Activated naive CD4-positive, alpha-beta T cell (primary cell): ENCODE results near the gene RPL3.

Source experiments
- DNase-seq, 4 experiments: peaks; one replicate each; lab custom pipeline; 2025; lab: John Stamatoyannopoulos, UW

RPL3 gene

DNA sequence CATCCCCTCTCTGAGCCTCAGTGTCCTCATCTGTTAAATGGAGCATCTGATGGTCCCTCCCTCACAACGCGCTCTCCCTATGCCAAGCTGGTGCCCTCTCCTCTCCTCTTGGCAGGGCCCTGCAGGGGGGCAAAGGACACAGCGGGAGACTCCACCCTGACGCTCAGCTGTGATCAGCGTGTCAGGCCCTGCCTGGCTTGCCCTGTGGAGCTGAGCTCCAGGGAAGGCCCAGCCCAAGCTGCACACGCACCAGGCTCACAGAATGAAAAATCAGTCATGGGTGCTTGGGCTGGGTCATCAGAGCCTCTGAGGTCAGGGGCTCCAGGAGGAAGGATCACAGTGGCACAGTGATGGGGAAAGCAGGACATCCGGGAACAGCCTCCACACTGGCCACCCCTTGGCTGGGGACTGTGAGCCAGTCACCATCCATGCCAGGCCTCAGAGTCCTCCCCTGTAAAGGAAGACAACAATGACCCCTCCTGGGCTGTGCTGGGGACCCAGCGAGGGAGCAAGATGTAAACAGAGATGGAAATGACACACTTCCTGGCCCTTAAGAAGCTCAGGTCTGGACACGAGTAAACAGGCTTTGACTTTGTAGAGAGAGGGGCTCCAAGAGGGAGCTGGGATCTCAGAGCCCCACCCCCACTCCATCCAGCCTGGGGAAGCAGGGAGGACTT lies 36.6 kb downstream of the RPL3 start:
- no peak for DNase-seq

DNA sequence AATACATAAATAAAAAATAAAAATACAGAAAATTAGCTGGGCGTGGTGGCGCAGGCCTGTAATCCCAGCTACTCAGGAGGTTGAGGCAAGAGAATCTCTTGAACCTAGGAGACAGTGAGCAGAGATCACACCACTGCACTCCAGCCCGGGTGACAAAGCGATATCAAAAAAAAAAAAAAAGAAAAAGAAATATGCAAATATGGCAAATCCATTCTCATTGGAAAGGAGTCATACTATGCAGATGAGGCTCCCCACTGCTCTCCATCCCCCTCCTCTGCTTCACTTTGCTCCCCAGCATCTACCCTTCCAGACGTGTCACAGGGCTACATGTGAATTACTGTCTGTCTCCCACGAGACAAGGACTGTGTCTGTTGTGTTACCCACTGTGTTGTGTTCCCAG lies 38.3 kb downstream of the RPL3 start:
- no peak for DNase-seq

DNA sequence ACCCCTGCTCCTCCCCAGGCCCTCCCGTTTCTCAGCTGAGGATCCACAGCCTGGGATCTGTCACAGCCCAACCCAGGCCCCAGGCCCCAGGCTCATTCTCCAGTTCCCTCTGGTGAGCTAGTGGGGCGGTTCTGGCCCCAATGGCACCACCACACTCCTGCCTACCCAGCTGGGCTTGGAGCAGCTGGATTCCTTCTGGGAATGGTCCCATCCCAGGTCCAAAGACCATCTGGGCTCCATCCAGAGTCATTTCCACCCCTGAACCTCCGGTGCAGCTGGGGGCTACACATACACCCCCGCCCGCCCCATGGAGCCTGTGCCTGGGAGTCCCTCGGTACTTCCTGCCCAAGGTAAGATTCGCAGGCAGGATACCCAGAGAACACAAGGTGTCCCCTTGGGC lies 39.2 kb downstream of the RPL3 start:
- DNase-seq = no peak

DNA sequence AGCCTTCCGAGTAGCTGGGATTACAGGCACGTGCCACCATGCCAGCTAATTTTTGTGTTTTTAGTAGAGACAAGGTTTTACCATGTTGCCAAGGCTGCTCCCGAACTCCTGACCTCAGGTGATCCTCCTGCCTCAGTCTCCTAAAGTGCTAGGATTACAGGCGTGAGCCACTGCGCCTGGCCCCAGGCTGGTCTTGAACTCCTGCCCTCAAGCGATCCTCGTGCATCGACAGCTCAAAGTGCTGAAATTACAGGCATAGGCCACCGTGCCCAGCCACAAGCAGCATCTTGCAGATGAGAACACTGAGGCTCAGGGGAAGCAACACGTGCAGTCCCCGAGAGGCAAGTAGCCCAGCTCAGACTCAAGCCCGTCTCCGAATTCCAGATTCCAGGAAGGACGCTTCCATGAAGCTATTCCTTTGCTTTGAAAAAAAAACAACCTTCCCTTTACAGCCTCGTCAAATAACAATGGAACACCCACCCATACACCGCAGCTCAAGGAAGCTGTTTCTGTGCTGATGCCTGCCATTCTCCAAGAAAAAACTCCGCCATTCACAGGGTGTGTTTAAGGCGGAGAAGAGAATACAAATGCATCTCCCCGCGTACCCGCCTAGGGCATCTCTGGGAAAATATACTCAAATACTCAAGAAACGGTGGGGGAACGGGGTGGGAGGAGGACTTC lies 40.1 kb downstream of the RPL3 start:
- no peak for DNase-seq

DNA sequence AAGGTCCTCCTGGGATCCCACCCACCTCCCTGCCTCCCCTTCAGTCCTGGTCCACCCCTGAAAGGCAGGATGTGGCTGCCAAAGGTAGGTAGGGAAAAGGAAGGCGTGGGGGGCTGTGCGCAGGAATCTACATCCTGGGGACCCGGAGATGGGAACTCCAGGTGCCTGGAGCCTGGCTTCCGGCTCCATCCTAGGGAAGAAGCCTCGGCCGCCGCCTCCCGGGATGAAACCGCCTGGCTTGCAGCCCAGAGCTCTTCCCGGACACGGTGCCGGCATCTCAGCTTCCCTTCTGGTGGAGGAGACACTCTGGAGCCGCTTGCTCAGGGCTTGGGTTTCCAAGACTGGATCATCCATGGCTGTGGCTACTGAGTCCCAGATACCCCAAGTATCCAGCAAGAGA lies 41.4 kb downstream of the RPL3 start:
- DNase-seq = no peak

DNA sequence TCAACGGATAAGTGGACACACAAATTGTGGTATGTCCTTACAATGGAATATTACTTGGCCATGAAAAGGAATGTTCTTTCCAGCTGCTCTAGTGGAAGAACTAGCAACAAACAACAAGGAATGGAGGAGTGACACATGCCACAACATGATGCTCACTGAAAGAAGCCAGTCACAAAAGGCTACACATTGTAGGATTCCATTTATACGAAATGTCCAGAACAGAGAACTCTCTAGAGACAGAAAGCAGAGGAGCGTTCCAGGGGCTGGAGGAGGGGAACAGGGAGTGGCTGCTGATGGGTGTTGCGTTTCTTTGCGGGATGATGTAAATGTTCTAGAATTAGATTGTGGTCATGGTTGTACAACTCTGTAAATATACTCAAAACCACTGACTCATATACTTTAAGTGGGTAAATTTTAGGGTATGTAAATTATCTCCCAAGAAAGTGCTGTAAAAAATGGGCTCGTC lies 42.2 kb downstream of the RPL3 start:
- DNase-seq = no peak

DNA sequence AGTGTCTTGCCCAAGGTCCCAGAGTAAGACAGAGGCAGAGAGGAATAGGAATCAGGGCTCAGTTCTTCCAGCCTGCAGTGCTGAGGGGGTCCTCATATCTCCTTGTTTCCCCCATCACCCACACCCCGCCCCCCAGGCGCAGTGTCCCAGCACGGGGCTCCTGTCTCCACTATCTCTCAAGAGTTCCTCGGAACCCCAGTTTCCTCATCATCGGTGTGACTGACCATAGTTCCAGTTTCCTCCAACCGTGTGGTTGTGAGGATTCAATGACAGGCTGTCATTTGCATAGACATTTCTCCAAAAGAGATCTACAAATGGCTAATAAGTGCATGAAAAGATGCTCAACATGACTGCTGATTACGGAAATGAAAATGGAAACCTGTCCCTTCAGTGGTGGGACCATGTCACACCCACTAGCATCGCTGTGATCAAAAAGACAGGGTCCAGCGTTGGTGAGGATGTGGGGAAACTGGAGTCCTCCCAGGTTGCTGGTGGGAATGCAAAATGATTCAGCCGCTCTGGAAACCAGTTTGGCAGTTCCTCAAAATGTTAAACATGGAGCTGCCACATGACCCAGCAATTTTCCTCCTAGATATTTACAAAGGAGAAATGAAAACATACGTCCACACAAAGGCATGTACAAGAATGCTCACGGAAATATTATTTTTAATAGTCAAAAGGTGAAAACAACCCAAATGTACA lies 42.8 kb downstream of the RPL3 start:
- DNase-seq = no peak

DNA sequence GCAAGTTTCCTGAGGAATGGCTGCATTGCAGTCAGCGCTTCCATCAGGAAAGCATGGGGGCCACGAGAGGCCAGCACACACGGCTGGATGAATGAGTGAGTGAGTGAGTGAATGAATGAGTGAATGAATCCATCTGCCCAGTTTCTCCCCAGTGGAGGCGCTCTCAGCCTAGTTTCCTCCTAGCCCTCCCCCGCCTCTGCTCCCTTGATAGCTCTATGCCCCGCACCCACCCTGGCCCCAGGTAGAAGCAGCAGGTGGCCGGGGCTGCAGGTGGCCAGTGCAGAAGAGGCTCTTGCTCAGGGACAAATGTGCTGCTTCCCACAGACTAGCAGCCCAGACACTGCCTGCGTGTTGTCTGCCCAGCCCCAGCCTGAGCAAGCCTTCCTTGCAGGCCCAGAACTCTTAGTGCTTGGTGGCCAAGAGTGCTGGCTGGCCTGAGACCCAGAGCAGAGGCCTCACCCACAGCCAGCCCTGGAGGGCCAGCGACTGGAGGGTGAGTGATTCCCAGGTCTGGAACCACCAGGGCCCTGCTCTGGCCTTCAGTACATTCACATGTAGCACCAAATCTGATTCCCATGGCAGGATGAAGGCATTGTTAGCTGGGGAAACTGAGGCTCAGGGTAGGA lies 43.5 kb downstream of the RPL3 start:
- no peak for DNase-seq

DNA sequence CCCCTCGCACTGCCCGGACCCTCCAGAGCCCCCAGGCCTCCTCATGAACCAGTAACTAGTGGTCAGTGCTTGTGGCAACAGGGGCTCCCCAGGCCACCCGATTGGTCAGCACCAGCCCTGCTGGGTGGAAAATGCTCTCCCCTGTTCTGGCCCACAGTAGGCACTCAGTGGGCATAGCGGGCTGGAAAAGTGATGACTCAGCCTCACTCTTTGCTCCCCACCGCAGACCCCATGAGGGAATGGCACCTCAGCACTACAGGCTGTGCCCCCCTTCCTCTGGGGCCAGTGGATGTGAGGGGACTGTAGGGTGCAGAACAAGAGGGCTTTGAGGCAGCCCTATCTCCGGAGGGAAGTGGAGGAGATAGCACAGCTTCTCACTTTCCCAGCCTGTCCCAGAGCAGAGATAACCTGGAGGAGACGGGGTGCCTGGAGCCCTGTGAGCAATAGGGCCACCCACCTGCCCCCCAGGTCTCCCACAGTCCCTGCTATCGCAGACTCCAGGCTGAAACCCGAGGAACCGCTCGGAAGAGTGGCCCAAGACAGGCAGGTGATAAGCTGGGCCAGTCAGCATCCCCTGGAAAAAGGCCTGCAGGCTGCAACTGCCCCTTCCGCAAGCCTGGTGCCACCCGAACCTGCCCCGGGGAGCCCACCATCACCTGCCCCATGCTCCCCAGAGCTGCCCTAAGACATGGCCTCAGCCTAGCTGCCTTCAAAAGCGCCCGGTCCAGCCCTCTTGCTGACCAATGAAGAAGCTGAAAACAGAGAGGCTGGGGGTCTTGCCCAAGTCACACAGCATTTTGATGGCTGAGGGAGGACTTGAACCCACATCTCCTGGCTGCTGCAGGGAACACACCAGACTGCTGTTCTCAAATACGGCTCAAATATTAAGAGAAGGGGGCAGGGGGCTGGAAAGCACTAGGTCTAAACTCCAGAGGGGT lies 45.2 kb downstream of the RPL3 start:
- DNase-seq = no peak

DNA sequence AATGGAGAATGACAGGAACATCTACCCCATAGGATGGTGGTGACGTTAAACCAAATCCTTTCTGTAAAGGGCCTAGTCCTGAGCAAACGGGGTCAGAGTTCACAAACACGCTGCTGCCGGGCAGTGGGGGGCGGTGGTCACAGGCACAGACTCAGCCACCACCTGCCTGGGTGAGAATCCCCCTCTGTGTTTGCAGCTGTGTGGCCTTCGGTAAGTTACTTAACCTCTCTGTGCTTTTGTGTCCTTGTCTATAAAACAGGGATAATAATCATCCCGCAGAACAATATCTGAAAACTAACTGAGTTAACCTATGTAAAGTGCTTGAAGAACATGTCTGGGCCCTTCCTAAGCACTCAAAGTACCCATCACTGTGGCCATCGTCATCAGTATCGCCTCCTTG lies 48.6 kb downstream of the RPL3 start:
- no peak for DNase-seq

DNA sequence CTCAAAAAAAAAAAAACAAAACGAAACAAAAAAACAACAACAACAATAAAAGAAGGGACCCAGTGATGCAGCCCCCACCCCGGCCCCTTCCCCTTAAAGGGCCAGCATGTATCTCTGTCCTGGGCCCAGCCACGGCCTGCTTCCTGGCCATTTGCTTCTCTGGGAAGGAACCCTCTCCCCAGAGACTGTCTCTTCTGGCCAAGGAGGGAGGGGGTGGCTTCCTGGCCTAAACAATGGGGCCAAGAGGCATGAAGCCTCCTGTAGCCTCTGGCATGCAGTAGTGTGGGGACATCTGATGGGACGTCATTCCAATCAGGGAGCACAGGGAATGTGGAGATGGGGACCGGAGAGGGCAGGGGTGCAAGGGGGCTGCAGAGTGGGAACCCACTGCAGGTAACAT lies 49.1 kb downstream of the RPL3 start:
- no peak for DNase-seq

DNA sequence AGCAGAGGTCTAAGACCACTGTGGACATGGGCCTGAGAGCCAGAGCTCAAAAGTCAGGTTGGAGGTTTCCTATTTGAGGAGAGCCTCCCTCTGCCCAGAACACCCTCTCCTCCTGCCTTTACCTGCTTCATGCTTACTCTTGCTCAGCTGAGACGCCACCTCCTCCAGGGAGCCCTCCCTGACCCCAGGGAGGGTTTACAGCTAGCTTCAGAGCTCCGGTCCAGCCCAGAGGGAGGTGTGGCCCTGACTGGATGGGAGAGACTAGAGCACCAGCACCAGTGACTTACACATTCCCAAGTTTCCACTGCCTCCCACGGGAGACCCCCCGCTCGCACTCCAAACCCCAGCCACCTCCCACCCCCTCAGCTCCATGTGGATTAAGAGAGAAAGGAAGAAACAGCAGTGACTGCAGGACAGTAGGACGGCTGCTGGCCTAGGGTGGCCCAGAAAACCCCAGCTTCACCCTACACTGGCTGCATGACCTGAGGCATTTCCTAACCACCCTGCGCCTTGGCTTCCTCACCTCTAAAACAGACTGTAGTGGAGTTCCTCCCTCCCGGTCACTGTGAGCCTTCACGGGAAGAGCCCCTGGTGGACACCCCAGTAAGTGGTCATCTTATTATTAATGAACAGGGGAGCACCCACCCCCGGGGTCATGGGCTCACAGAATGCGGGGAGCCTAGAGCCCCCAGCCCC lies 50.2 kb downstream of the RPL3 start:
- no peak for DNase-seq

DNA sequence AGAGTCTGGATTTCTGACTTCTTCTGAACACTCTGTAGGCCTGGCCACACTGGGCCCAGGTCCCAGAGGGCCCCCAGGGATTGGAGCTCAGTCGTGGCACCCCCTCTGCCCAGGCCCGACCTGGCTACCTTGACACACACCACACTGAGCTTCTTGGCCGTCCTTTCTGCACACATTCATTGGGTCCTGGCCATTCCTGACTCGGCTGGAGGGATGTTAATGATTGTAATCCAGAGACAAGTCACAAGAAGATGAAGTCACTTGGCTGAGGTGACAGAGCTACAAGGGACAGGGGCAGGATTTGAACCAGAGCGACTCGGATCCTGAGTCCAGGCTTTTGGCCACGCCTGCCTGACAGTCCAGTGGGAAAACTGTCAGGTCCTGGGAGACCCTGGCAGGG lies 50.8 kb downstream of the RPL3 start:
- no peak for DNase-seq

DNA sequence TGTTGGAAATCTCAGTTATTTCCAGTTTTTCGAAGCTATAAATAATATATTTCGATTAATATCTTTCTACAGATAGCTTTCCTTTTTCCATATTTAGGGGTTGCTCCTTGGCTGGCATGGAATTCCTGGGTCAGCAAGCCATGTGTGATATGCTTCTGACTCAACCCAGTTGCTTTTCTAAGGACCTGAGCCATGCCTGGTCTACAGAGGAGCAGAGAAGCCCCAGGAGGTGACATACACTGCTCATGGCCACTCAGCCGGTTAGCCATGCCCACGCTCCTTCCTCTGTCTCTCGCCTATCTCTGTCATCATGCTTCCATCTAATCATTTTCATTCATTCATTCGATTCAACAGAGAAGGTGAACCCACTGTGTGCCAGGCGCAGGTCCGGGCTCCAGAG lies 51.4 kb downstream of the RPL3 start:
- DNase-seq = no peak

DNA sequence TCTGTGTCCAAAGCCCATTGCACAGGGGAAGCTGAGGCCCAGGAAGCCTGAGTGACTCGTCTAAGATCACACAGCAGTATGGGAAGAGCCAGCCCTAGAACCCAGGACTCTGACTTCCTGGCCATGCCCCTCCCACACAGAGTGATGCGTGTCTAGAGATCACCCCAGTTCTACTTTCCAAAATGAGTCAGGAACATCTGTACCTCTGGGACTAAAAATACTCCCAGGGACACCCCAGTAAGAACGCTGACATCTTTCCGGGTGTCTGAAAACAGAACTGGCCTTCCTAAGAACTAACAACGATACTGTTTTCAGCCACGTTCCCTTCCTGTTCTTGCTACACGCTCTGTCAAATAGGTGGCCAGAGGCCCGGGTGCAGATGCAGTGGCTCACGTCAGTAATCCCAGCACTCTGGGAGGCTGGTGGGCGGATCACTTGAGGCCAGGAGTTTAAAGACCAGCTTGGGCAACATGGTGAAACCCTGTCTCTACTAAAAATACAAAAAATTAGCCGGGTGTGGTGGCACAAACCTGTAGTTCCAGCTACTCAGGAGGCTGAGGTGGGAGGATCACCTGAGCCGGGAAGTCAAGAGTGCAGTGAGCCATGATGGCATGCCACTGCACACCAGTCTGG lies 52.9 kb downstream of the RPL3 start:
- no peak for DNase-seq

DNA sequence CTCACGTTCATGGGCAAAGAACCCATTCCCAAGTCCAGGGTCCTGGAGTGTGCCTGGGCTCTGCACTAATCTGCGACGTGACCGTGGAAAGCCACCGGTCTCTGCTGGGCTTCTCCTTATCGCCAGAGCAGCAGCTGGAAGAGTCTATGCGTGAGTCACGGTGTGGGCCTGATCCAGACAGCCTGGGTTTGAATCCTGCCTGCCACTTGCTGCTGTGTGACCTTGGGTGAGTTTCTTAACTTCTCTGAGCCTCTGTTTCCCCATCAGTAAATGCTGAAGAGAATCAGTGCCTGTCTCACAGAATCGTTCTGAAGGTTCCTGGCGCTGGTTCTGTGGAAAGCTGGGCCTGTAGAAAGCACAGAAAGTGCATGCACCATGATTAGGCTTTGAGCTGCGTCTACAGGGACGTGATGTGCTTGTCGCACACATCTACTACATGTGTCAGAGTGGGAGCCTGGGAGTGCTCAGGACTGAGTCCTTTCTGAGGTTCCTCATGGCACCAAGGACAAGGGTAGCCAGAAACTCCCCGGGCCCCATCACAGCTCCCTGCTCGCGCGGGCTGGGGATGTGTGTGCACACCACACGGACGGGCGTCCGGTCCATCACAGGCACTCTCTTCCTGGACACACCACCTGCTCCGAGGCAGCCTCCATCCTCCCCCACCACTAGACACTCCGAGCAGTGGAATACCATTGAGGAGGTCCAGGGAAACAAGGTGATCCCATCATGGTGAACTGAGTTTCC lies 54.1 kb downstream of the RPL3 start:
- DNase-seq = no peak

DNA sequence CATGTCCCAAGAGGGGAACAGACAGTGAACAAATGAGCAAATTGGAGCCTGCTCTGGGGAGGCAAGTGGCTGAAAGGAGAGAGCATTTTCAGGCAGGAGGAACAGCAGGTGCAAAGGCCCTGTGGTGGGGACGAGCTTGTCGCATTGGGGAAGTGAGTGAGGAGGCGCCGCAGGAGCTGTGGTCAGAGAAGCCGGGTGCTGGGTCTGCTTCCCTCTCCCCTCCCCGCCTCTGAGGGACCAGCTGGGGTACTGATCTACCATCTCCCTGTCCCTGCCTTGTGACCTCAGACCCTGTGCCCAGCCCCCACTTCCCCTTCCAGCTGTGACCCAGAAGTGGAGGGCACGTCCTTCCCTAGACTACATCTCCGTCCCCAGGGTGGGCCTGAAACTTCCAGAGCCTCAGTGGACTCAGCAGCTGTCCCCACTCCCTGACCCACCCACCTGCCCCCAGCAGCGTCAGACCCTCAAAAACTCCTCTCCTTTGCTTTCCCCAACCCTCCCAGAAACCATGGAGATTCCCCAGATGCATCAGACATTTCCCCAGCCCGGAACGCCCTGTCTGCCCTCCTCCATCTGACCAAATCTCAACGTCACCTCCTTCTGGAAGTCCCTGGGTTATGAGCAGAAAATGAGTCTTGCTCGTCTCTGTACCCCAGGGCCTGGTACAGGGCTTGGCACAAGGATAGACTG lies 54.9 kb downstream of the RPL3 start:
- no peak for DNase-seq

DNA sequence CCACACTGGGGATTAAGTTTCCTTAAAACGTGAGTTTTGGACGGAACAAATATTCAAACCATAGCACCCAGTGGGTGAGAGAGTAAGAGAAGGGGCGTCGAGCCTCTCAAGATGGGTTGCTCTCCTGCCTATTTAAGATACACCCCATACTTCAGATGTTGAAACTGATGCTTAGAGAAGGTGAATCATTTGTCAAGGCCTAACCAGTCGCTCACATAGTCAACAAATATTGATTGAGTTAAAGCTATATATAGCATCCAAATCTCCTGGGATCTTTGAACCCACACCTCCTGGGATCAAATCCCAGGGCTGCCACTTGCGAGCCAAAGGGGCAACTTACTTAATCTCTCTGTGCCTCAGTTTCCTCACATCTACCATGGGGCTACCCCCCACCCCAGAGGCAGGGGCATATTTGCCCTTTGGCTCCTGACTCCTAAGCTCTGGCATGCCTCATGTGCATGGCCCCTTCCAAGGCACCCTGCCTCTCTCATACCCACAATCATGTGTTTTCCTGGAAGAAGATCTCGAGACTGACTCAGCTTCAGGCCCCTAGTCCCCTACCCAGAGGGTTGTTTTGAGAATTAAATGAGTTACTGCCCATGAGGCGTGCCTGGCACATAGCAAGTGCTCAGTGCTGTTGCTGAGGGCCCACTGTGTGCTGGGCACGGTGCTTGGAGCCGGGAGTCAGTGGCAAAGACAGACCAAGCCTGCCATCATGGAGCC lies 55.6 kb downstream of the RPL3 start:
- no peak for DNase-seq
